M059J (cell line): Measurements from ENCODE around the gene GFER. TPM values are rescaled to one million over a fixed set of nuclear protein-coding genes. Genes with fewer than 3 reads are reported as not detected.
"Not testable (repeated sequence)": the region's sequence is repeated elsewhere in the genome, so short reads cannot be mapped to it uniquely, and the experiment has no call there.

Experiments used
- DNase-seq: peaks from one replicate; pipeline ENCODE4 v3.0.0-alpha.2; 2012; ENCODE audit warnings: low read depth
- total RNA-seq: library from RNA; depleted of rRNA; stranded (reverse); fragments of >200 nt; shearing (Covaris generic); gene quantifications from 2 replicates; pipeline ENCODE4 v1.2.3, GENCODE V29; 2014

GFER gene
- total RNA-seq, 1 experiment from 2014 or later: 21.0 TPM

DNA sequence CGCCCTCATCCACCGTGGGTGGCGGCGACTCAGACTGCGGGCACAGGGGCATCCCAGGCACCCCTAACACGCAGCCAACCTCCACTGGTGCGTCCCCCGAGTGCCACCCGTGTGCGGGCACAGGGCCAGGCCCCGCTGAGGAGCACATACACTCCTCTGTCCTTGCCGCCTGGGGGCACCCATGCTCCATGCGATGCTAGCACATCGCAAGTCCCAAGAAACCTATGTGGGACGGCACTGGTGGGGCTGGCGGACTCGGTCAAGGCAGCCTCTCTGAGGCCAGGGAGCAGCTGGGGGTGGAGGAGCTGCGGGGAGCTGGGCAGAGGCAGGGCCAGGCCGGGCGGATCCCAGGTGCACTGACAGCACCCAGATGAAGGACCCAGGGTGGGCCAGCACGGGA, 21.7 kb downstream of the GFER start:
- no peak for DNase-seq

DNA sequence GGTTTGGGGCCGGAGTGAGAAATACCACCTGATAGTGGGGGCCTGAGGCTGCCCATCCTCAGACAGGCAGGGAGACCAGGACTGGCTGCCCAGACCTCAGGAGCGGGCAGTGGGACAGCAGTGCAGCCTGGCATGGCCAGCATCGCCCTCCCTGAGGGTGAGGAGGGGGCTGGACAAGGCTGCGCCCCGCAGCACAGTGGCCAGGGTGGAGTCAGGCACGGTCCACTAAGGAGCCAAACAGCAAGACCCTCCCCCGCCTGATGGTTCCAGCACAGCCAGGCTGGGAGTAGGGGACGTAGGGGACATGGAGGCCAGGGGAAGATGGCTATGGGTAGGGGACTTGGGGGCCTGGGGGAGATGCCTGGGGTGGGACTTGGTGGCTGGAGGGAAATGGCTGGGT, 22.3 kb downstream of the GFER start:
- DNase-seq: no peak

DNA sequence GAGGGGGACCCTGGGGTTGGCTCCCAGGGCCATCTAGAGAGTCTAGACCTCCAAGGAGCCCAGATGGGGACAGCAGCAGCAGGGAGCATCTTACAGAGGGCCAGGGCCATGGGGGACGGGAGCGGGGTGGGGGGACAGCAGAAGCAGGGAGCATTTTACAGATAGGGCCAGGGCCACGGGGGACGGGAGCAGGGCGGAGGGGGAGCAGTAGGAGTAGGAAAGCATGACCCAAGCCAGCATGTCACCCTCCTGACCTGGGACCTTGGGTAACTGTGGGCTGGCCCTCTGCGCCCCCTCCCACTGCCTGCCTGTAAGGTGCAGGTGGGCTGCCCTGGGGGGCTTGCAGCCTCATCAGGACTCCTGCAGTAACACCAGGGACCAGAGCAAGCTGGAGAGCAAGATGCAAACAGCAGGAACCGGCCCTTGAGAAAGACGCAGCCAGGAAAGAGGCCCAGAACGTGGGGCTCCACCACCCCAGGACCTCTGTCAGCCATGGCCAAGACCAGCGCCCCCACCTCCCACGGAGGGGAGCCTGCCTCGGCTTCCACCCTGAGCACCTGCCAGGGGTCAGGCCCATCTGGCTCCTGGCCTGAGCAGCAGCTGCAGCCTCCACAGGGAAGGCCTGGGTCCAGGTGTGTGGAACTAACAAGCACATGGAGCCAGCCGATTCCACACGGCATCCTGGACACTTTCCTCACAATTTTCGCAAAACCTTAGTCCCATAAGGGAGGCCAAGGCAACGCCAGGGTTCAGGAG, 23.3 kb downstream of the GFER start:
- no peak for DNase-seq

DNA sequence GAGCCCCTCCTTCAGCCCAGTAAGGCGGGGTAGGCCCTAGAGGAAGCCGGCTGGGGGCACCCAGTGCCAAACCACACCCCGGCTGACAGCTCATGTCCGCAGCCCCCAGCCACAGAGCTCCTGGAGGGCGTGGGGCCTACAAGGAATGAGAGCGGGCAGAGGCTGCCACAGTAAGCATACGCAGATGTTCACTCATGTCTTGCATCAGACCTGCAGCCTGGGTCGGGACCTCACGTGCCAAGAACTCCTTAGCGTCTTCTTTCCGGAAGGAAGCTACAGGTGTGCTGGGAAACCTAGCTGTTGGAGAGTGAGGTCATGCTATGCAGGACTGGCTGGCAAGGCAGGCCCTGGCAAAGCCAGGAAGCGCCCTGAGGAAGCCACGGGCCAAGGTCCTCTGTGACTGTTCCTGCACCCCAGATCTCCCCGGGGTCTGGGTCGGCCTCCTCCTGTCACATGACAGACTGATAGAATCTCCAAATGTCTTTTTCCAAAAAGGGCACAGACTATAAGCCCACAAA, 24.1 kb downstream of the GFER start:
- DNase-seq: no peak

DNA sequence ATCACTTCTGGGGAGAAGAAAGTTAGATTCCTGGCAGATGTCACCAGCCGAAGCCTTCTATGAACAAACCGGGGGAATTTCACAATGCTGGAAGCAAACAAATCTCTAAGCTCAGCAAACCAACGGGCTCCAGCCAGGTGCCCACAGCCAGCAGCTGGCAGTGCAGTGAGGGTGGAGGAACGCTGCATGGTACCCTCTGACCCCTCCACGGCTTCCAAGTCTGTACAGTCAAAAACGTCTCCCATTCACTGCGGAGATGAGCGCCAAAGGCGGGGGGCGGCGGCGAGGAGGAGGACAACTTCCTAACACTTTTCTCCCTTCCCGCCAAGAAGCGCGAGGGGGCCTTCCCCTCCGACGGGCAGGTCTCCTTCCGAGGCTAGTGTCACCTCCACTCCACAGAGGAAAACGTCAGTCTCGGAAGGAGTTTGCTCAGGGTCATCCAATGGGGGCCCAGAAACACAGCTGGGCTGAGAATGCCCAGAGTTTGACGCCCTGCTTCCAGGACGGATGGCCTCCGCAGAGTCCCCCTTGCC, 24.7 kb downstream of the GFER start:
- DNase-seq: no peak

DNA sequence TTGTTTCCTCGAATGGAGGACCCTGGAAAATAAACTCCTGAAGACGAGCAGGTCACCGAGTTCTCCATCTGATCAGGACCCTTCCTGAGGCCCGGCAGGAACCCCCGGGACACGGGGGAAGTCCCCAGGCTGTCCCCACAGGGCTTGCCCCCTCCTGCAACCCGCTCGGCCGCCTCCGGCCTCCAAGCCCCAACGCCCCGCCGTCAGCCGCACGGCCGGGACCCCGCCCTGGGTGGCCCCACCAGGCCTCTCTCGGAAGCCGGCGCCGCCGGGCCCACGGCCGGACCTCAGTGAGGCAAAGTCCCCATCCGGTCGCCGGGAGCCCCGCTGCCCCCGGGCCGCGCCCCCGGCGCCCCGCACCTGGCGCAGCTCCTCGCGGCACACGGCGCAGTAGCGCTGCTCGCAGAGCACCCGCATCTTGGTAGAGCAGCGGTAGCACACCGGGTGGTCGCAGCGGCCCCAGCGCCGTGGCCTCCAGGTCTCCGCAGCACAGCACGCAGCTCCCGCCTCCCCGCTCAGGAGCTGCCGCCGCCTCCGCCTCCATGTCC, 25.2 kb downstream of the GFER start:
- DNase-seq: no peak

DNA sequence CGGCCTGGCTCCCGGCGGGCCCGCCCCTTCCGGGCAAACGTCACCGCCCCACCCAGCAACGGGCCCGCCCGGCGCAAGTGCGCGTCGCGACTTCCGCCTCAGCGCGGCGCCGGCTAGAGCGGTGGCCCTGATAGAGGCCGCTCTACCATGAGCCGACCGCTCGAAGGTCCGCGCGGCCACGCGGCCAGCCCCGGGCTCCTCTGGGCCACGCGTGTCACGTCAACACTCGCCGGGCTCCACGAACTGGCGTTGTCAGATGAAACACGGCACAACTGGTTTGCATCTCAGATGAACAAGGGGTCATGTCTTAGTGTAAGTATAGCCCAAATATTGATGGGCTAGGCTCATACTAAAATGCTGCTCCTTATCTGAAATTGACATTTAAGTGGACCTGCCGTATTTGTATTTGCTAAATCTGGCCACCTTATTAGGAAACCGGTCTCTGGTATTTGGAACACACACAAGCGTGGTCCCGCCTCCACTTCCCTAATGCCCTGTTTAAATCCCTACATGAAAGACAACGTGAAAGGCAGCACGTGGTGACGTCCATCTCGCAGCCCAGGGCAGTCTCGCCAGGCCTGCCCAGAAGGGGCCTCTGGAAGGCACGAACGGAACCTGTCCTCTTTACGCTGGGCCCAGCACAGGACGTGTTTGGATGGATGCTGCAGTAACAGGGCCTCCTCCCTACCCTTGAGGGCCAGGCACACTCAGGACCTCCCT, 26.0 kb downstream of the GFER start, which contains the start of gene ZNF598:
Gene ZNF598, minus strand, starts transcription at position 31 of the 720 bp plus-strand sequence.
- DNase-seq: peak; percentile 88

DNA sequence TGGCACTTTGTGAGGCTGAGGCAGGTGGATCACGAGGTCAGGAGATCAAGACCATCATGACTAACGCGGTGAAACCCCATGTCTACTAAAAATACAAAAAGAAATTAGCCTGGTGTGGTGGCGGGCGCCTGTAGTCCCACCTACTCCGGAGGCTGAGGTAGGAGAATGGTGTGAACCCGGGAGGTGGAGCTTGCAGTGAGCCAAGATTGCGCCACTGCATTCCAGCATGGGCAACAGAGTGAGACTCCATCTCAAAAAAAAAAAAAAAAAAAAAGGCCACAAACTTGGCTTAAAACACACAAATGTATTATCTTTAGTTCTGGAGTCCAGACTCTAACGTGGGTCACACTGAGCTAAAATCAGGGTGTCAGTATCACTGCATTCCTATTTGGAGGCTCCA, 27.7 kb downstream of the GFER start:
- not testable (repeated sequence) for DNase-seq

DNA sequence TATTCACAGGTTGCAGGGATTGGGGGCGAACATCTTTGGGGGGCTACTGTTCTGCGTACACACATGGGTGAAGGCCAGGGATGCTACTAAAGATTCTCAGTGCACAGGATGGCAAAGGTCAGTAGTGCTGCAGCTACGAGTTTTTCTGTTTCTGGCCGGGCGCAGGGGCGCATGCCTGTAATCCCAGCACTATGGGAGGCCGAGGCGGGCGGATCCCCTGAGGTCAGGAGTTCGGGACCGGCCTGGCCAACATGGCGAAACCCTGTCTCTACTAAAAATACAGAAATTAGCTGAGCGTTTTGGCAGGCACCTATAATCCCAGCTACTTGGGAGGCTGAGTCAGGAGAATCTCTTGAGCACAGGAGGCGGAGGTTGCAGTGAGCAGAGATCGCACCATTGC, 29.5 kb downstream of the GFER start:
- DNase-seq: no peak

DNA sequence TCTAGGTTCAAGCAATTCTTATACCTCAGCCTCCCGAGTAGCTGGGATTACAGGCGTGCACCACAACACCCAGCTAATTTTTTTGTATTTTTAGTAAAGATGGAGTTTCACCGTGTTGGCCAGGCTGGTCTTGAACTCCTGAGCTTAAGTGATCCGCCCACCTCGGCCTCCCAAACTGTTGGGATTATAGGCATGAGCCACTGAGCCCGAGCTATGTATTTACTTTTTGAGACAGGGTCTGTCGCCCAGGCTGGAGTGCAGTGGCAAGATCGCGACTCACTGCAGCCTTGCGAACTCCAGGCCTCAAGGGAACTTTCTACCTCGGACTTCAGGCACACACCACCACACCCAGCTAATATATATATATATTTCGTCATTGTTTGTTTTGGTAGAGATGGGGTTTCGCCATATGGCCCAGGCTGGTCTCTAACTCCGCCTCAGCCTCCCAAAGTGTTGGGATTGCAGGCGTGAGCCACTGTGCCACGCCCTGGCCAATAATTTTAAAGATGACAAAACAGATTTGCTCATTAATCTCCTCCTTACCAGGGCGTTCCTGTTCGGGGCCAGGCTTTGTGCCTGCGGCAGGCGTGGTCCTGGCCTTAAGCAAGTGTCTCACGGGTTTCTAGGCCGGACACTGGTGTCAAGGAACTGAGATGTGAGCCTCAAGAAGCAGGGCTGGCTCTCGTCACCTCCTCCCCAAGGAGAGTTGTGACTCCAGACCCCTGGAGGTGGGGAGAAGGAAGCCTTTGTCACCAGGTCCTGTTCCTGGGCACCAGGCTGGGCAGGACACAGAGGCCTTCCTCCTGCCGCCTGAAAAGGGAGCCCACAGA, 31.3 kb downstream of the GFER start:
- DNase-seq: no peak

DNA sequence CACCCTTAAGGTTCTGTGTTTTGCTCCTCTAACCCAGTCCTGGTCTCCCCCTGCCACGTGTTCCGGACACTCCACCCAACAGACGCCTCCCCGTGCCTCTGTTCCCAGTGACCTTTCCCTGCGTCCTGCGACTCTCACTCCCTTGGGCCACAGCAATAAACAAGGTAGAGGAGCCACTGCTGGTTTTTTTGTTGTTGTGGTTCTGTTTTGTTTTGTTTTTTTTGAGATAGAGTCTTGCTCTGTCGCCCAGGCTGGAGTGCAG, 31.9 kb downstream of the GFER start:
- no peak for DNase-seq

DNA sequence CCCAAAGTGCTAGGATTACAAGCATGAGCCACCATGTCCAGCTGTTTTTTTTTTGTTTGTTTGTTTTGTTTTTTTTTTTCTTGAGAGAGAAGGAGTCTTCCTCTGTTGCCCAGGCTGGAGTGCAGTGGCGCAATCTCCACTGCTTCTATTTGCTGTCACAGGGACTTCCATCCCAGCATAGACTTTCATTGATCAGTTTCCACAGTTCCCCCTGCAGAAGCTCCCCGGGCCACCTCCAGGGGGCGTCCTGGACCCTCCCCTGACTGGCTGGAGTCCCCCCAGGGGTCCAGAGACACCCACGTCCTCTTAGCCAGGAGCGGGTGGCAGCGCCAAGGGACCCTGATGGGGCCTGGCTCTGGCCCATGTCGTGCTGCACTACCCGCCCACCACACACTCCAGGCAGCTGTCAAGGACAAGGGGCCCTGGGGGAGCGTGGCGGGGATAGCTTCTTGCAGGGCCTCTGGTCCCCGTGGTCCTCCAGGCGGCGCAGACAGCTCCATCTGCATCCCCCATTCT, 32.5 kb downstream of the GFER start:
- DNase-seq: no peak

DNA sequence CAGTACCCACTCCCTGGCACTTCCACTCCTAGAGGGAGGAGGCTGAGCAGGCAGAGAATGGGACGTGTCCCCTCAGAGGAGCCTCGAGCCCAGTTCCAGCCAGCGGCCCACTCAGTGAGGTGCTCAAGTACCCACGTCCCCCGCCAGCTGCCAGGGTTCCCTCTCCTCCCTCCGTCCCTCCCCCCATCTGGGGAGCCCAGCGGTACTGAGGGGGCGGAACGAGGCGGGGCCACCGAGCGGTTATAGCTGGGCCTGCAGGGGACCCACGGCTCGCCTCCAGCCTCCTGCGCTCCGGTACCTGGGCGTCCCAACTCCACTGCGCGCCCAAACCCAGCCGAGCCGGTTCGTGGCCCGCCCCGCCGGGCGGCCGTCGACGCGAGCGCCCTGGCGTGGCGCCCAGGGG, 35.5 kb downstream of the GFER start, which contains the start of gene NPW:
Gene NPW, plus strand, starts transcription at position 268 of the 403 bp plus-strand sequence.
- DNase-seq: no peak

DNA sequence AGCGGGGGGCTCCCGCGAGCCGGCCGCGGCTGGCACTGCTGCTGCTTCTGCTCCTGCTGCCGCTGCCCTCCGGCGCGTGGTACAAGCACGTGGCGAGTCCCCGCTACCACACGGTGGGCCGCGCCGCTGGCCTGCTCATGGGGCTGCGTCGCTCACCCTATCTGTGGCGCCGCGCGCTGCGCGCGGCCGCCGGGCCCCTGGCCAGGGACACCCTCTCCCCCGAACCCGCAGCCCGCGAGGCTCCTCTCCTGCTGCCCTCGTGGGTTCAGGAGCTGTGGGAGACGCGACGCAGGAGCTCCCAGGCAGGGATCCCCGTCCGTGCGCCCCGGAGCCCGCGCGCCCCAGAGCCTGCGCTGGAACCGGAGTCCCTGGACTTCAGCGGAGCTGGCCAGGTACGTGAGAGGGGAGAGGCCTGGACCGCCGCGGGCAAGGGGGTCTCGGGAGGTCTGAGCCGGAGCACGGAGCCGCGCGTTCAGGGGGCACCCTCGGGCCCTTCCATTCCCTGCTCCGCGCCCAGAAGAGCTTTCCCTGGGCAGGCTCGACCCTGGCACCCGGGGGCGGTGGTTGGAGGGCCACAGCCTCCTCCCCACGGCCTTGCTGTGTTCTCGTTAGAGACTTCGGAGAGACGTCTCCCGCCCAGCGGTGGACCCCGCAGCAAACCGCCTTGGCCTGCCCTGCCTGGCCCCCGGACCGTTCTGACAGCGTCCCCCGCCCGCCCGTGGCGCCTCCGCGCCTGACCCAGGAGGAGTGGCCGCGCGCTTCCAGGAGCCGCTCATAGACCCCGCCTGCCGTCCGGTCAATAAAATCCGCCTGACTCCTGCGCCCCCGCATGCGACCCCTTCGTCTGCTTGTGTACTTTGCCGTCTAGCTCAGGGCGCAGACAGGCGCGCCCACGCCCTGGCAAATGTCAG, 36.2 kb downstream of the GFER start:
- no peak for DNase-seq

DNA sequence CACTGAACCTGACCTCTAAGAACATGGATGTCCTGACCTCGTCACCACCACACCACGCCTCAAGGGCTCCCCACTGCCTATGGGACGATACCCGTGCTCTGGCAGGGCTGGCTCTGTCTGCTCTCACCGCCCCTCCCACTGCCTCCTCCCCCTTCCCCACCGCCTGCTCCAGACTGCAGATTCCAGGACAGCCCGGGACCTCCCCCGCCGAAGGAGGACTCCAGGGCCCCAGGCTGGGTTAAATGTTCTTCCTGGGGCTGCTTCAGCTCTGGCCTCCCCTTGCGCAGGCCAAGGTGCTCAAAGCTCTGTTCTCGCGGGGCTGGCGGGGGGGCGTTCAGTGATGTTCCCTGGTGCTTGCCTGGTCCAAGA, 38.7 kb downstream of the GFER start:
- DNase-seq: peak; percentile 48

DNA sequence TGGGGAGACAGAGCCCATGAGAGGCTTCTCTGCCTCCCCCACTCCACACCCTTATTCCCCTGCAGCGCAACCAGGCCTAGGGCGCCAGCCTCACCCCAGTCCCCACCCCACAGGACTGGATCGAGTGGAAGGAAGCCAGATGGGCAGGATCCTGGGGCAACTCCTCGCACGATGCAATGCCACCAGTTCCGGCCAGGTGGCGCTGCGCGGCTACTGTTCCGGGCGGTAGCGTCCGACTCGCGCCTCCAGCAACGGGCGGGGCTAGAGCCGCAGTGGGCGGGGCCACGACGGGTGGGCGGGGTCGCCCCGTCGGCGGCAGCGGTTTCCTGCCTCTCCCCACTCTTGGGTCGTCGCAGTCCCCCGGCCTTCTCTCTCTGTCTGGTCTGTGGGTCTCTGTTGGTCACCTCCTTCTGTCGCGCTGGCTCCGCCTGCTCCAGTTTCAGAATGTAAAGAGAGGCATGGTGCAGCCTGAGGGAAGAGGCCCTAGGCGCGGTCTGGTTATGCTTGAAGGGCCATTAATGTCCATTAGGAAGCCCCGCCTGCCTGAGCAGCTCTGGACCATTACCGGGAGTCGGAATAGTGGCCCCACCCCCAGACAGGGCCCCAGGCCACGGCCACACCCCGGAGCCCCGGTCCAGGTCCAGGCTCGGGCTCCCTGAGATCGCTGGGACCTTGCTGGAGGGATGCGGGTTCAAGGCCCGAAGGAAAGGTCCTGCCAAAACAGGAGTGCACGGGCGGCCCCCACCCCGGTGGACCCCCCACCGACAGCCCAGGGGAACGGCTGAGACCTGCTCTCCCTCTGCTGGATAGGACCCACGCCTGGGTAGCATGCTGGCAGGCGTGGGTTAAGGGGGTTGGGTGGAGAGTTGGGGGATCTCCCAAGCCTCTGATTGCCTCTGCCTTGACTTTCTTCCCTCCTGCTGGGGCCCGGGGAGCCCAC, 39.4 kb downstream of the GFER start:
- peak; percentile 81 for DNase-seq

DNA sequence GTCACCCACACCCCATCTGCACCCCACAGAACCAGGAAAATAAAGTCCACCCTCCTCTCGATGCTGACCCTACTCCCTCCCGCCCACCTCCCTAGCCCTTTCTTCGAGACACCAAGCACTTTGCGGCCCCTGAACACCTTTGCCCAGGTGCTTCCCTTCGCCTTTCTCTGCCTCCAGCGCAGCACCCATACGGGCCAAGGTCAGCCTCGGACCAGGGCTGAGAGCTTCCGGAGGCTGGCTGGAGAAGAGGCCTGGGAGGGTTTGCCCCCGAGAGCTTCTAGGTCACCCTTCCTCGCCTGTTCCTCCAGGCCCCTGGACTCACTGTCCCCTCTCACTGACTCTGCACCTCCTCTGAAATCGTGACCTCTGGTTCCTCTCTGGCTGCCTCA, 40.0 kb downstream of the GFER start:
- DNase-seq: no peak

DNA sequence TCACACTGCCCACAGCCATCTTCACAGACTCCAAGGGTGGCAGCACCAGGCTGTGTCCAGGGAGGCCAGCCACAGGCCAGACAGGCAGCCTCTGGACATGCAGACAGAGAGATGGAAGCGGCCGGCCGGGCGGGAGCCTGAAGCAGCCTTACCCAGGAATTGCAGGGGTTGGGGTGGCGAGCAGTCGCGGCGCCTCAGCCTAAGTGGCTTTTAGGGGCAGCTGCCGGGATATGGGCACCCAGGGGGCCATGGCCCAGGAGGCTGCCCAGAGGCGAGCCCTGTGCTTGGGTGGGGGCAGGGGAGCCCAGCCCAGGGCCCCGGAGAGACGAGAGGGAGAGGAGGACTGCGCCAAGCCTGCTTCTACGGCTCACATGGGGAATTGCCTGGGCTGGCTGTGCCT, 41.3 kb downstream of the GFER start:
- no peak for DNase-seq

DNA sequence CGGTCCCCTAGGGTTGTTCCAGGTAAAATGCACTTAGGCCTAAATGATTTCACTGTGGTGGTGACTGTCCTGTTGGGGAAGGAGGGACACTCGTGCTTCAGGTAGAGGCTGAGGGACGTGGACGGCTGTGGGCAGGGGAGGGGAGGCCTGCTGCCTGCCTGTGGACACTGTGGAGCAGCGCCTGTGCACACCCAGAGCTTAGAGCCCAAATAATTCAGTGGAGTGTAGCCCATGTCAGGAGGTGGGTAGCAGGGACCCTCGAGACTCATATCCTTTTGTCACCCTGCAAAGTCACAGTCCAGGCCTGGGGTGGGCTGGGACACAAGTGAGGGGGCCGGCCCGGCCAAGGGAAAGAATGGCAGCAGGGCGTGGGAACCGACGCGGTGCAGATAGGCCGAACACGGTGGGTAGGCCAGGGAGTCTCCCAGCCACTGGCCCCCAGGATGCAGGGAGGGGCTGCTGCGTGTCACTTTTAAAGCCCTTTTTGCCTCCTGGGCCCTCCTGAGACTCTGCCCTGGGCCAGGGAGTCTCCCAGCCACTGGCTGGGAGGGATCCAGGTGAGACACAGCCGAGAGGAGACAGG, 42.0 kb downstream of the GFER start:
- no peak for DNase-seq
